ENCODE data around the gene UBA3.

The UBA3 gene

GRCh38 chr3:69121513-69121912, 41.3 kb upstream of the UBA3 start:
- no peak for DNase-seq (ENCODE audit: low read depth in 1 of 2, low spot score in 1 of 2)
- Histone ChIP-seq H3K4me3 (replicated peaks; ENCODE audit: insufficient read depth, low read length) (no peak overlapping the region), H3K27ac (replicated peaks) (no peak overlapping the region), H3K27me3 (ENCODE audit: insufficient read depth, poor library complexity, severe bottlenecking) (no peaks in the 10 kb centered on the region)
- TF ChIP-seq, protein P1, sequence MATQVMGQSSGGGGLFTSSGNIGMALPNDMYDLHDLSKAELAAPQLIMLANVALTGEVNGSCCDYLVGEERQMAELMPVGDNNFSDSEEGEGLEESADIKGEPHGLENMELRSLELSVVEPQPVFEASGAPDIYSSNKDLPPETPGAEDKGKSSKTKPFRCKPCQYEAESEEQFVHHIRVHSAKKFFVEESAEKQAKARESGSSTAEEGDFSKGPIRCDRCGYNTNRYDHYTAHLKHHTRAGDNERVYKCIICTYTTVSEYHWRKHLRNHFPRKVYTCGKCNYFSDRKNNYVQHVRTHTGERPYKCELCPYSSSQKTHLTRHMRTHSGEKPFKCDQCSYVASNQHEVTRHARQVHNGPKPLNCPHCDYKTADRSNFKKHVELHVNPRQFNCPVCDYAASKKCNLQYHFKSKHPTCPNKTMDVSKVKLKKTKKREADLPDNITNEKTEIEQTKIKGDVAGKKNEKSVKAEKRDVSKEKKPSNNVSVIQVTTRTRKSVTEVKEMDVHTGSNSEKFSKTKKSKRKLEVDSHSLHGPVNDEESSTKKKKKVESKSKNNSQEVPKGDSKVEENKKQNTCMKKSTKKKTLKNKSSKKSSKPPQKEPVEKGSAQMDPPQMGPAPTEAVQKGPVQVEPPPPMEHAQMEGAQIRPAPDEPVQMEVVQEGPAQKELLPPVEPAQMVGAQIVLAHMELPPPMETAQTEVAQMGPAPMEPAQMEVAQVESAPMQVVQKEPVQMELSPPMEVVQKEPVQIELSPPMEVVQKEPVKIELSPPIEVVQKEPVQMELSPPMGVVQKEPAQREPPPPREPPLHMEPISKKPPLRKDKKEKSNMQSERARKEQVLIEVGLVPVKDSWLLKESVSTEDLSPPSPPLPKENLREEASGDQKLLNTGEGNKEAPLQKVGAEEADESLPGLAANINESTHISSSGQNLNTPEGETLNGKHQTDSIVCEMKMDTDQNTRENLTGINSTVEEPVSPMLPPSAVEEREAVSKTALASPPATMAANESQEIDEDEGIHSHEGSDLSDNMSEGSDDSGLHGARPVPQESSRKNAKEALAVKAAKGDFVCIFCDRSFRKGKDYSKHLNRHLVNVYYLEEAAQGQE (IDR thresholded peaks at IDR 0.05; ENCODE audit: insufficient replicate concordance, low read depth), result no peak
- TF ChIP-seq, protein P2, sequence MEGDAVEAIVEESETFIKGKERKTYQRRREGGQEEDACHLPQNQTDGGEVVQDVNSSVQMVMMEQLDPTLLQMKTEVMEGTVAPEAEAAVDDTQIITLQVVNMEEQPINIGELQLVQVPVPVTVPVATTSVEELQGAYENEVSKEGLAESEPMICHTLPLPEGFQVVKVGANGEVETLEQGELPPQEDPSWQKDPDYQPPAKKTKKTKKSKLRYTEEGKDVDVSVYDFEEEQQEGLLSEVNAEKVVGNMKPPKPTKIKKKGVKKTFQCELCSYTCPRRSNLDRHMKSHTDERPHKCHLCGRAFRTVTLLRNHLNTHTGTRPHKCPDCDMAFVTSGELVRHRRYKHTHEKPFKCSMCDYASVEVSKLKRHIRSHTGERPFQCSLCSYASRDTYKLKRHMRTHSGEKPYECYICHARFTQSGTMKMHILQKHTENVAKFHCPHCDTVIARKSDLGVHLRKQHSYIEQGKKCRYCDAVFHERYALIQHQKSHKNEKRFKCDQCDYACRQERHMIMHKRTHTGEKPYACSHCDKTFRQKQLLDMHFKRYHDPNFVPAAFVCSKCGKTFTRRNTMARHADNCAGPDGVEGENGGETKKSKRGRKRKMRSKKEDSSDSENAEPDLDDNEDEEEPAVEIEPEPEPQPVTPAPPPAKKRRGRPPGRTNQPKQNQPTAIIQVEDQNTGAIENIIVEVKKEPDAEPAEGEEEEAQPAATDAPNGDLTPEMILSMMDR (IDR thresholded peaks at IDR 0.05; ENCODE audit: insufficient read depth, low read length), result no peak
- no peak for TF ChIP-seq POLR2AphosphoS5 (IDR thresholded peaks at IDR 0.05; ENCODE audit: low read depth)
- no peak for TF ChIP-seq SPI1 (IDR thresholded peaks at IDR 0.05; ENCODE audit: borderline replicate concordance, low read depth)
- TF ChIP-seq GABPA (IDR thresholded peaks at IDR 0.05; ENCODE audit: low read depth), result no peak

GRCh38 chr3:69120879-69121464, 40.8 kb upstream of the UBA3 start:
- H3K4me3 ChIP-seq (replicated peaks; ENCODE audit: insufficient read depth, low read length), result no peak overlapping the region
- TF ChIP-seq, protein P2 (IDR thresholded peaks at IDR 0.05; ENCODE audit: insufficient read depth, low read length), result peak; percentile 95
- no peak for TF ChIP-seq POLR2AphosphoS5 (IDR thresholded peaks at IDR 0.05; ENCODE audit: low read depth)
- H3K27me3 ChIP-seq (ENCODE audit: insufficient read depth, poor library complexity, severe bottlenecking), result no peaks in the 10 kb centered on the region
- DNase-seq (ENCODE audit: low read depth in 1 of 2, low spot score in 1 of 2), result peak; percentile 52 to 77
- no peak overlapping the region for H3K27ac ChIP-seq (replicated peaks)

DNA sequence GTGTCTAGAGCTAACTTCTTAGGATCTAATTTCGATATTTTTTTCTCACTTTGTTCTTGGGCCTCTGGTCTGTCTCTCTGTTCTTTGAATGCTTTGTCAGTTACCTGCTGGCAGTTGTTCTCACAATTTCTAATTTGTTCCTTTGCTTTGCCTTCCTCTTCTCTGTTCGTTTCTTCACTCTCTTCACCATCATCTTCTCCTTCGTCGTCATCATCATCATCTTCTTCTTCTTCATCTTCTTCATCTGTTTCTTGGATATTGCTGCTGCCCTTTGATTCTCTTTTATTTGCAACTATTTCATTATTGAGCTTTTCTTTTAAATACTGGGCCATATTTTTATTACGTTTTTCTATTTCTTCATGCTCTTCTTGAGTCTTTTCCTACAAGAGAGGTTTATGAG, 39.5 kb upstream of the UBA3 start:
- Histone ChIP-seq H3K27me3 (ENCODE audit: insufficient read depth, poor library complexity, severe bottlenecking) (no peaks in the 10 kb centered on the region), H3K27ac (replicated peaks) (no peak overlapping the region), H3K4me3 (replicated peaks; ENCODE audit: insufficient read depth, low read length) (no peak overlapping the region)
- TF ChIP-seq POLR2AphosphoS5 (IDR thresholded peaks at IDR 0.05; ENCODE audit: low read depth), result no peak
- TF ChIP-seq SPI1 (IDR thresholded peaks at IDR 0.05; ENCODE audit: borderline replicate concordance, low read depth), result no peak
- TF ChIP-seq, protein P1 (IDR thresholded peaks at IDR 0.05; ENCODE audit: insufficient replicate concordance, low read depth), result no peak
- TF ChIP-seq GABPA (IDR thresholded peaks at IDR 0.05; ENCODE audit: low read depth), result no peak
- TF ChIP-seq, protein P2 (IDR thresholded peaks at IDR 0.05; ENCODE audit: insufficient read depth, low read length), result no peak
- DNase-seq (ENCODE audit: low read depth in 1 of 2, low spot score in 1 of 2), result no peak

DNA sequence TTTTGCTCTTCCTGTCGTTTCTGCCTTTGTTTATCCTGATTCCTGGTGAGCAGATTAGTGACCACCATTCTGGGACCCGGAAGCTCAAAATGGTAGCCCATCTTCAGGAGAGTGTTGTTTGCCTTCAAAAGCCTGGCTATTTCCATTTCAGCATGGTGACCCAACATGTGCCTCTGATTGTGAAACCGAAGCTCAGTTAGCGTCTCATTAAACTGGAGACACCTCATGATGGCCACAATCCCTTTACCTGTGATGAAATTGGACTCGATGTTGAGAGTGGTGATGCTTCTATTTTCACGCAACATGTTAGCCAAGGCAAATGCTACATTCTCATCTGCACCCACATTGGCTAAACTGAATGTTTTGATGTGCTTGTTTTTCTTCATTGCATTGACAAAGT, 39.0 kb upstream of the UBA3 start:
- no peak overlapping the region for H3K27ac ChIP-seq (replicated peaks)
- TF ChIP-seq SPI1 (IDR thresholded peaks at IDR 0.05; ENCODE audit: borderline replicate concordance, low read depth) (no peak), POLR2AphosphoS5 (IDR thresholded peaks at IDR 0.05; ENCODE audit: low read depth) (no peak), GABPA (IDR thresholded peaks at IDR 0.05; ENCODE audit: low read depth) (no peak)
- TF ChIP-seq, protein P1 (IDR thresholded peaks at IDR 0.05; ENCODE audit: insufficient replicate concordance, low read depth), result no peak
- TF ChIP-seq, protein P2 (IDR thresholded peaks at IDR 0.05; ENCODE audit: insufficient read depth, low read length), result no peak
- DNase-seq (ENCODE audit: low read depth in 1 of 2, low spot score in 1 of 2), result no peak

More for the DNA sequence above, 39.0 kb upstream of the UBA3 start:
- Histone ChIP-seq H3K27me3 (ENCODE audit: insufficient read depth, poor library complexity, severe bottlenecking) (no peaks in the 10 kb centered on the region), H3K4me3 (replicated peaks; ENCODE audit: insufficient read depth, low read length) (no peak overlapping the region)
